Astrocyte (in vitro differentiated cells and primary cell): ENCODE measurements around the gene ARHGAP24.

ENCODE experiments used
- EZH2 ChIP-seq: IDR thresholded peaks from 2 replicates; pipeline ENCODE4 v1.6.1; 2012; ENCODE audit warnings: mild to moderate bottlenecking, low read length, inconsistent platforms; ENCODE audit not compliant: insufficient read depth
- TF ChIP-seq, protein P1 (sequence below): IDR thresholded peaks from 2 replicates; pipeline ENCODE4 v1.5.1; 2011; ENCODE audit warnings: low read depth, mild to moderate bottlenecking, inconsistent platforms, low read length, moderate library complexity; ENCODE audit not compliant: insufficient read depth

- TF ChIP-seq, protein P1, sequence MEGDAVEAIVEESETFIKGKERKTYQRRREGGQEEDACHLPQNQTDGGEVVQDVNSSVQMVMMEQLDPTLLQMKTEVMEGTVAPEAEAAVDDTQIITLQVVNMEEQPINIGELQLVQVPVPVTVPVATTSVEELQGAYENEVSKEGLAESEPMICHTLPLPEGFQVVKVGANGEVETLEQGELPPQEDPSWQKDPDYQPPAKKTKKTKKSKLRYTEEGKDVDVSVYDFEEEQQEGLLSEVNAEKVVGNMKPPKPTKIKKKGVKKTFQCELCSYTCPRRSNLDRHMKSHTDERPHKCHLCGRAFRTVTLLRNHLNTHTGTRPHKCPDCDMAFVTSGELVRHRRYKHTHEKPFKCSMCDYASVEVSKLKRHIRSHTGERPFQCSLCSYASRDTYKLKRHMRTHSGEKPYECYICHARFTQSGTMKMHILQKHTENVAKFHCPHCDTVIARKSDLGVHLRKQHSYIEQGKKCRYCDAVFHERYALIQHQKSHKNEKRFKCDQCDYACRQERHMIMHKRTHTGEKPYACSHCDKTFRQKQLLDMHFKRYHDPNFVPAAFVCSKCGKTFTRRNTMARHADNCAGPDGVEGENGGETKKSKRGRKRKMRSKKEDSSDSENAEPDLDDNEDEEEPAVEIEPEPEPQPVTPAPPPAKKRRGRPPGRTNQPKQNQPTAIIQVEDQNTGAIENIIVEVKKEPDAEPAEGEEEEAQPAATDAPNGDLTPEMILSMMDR: no peak
- no peak for TF ChIP-seq EZH2
Observed at GRCh38 chr4:85870298-85871083, 395.5 kb downstream of the ARHGAP24 start.
